ENCODE measurements around the gene FAM136A. TPM values are rescaled to one million over a fixed set of nuclear protein-coding genes. Genes with fewer than 3 reads are reported as not detected.

Gene FAM136A
- 10 to 100 TPM; 16.3 to 19.6 (median 17.7) TPM for total RNA-seq

- ATAC-seq (ENCODE audit: low FRiP score), result peak; percentile 95
- peak; percentile 63 for DNase-seq (ENCODE audit: low spot score)
- peak in 2 of 3 donors; percentile 70 to 98 for TF ChIP-seq CTCF (IDR thresholded peaks at IDR 0.05)
These were observed at the start of gene FAM136A for GRCh38 chr2:70301344-70302194. Gene FAM136A, minus strand, starts transcription at chr2:70302067. Its CDS starts 56 bp downstream, at chr2:70302011.

- ATAC-seq (ENCODE audit: low FRiP score) (no peak), DNase-seq (ENCODE audit: low spot score) (no peak)
- TF ChIP-seq CTCF (IDR thresholded peaks at IDR 0.05), result no peak
These were observed 48.2 kb upstream of the FAM136A start for GRCh38 chr2:70349921-70350685.

GRCh38 chr2:70347831-70348230 lies 46.0 kb upstream of the FAM136A start:
- TF ChIP-seq CTCF (IDR thresholded peaks at IDR 0.05), result no peak
- DNase-seq (ENCODE audit: low spot score), result no peak
- ATAC-seq (ENCODE audit: low FRiP score), result no peak

- DNase-seq (ENCODE audit: low spot score), result no peak
- ATAC-seq (ENCODE audit: low FRiP score), result no peak
- no peak for TF ChIP-seq CTCF (IDR thresholded peaks at IDR 0.05)
These were observed 42.3 kb upstream of the FAM136A start for GRCh38 chr2:70344195-70344594.

- no peak for ATAC-seq (ENCODE audit: low FRiP score)
- no peak for DNase-seq (ENCODE audit: low spot score)
- no peak for TF ChIP-seq CTCF (IDR thresholded peaks at IDR 0.05)
These were observed 39.6 kb upstream of the FAM136A start for GRCh38 chr2:70341477-70341765.

GRCh38 chr2:70340761-70341476 lies 39.1 kb upstream of the FAM136A start:
- DNase-seq (ENCODE audit: low spot score), result no peak
- TF ChIP-seq CTCF (IDR thresholded peaks at IDR 0.05), result no peak
- ATAC-seq (ENCODE audit: low FRiP score), result no peak

Data from omental fat pad (tissue), 4 donors.